HPDE6-E6E7 (cell line): ENCODE measurements around the gene STARD8.

Experiments
- DNase-seq: peaks from one replicate; pipeline ENCODE4 v3.0.0; 2011; ENCODE audit warnings: missing footprints; ENCODE audit errors: extremely low spot score

Gene STARD8

DNA sequence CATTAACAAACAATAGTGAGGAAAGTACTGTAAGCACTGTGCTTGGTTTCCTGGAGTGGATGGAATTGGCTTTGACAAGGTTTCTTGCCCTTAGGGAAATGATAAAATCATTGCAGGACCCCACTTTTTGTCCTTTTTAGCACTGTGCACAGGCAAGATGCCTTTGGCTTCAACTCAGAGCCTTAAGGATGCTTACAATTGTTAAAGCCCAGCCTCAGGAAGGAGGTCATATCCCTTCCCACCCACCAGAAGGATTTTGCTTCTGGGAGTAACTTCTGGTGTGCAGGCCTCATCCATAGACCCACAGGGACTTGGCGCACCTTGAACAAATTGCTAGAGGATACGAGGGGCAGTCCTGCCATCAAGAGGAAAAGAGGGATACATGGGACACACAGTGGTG is 44.5 kb downstream of the STARD8 start:
- DNase-seq = no peak

- DNase-seq = no peak
These were observed 45.2 kb downstream of the STARD8 start for GRCh38 chrX:68692651-68693050.

- no peak for DNase-seq
These were observed 46.3 kb downstream of the STARD8 start for GRCh38 chrX:68693481-68694434.

GRCh38 chrX:68694435-68695205 is 47.2 kb downstream of the STARD8 start:
- no peak for DNase-seq

DNA sequence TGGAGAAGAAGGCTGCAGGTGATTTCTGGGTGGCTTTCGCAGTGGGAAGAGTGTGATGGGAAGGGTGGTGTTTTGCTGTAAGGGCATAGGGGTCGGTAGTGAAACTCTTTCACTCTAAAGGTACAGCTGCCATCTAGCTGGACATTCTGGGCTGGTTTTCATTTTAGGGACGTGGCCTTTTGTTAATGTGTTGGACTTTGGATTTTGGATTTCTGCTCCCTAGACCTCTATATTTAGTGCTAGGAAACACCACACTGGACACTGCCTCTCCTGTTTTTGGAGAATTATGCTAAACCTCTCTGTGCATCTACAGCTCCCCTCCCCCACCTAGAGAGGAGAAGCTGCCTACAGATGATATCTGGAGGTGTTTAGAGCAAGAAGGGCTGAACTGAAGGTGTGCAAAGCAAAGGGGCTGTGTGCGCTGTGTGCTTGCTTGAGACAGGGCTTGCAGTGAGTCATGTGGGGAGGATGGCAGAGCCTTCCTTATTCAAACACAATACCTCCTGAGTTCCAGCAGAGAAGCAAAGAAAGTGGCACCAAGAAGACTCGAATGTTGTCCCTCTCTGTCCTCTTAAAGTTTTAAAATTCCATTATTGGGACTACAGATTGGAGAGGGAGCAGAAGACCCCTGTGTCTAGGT is 47.9 kb downstream of the STARD8 start:
- no peak for DNase-seq

DNA sequence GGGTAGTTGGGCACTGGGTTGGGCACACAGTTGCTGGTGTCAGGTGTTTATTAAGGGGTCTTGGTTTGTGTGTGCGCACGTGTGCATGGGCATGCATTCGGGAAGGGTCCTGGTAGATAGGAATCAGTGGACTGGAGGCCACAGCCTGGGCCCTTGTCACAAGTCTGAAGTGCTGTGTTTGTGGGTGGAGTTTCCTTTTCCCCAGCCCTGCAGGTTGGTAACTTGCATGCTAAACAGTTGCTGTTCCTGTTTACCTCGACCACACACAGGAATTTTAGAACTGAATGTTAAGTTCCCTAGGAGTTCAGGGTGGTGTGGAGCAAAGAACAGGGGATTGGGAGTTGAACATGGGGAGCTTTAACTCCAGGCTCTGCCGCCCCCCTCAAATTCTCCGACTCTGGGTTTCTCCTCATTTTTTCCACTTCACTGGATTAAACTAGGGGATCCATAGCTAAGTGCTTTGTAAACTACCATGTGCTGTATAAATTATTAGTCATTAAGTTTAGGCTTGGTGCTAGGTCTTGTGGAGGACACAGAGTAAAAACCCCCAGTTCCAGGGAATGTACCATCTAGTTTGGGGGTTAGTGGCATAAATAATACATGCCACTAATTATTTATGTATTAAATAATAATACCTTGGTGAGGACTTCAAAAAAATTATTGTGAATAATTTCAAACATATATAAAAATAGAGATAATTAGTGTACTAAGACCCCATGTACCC is 49.0 kb downstream of the STARD8 start:
- no peak for DNase-seq

DNA sequence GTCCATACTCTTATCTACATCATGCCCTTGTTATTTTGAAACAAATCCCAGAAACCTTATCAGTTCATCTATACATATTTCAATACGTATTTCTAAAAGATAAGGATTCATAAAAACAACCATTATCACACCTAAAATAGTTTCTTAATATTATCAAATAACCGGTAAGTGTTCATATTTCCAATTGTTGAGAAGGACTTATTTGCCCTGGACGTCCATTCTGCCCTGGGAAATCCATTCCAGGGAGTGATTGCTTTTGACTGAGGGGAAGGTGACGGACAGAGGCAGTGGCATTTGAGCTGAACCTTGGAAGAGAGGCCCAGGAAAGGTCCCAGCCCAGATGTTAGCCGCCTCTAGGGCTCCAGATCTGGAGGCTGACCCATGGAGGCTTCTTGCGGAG is 49.6 kb downstream of the STARD8 start:
- no peak for DNase-seq

DNA sequence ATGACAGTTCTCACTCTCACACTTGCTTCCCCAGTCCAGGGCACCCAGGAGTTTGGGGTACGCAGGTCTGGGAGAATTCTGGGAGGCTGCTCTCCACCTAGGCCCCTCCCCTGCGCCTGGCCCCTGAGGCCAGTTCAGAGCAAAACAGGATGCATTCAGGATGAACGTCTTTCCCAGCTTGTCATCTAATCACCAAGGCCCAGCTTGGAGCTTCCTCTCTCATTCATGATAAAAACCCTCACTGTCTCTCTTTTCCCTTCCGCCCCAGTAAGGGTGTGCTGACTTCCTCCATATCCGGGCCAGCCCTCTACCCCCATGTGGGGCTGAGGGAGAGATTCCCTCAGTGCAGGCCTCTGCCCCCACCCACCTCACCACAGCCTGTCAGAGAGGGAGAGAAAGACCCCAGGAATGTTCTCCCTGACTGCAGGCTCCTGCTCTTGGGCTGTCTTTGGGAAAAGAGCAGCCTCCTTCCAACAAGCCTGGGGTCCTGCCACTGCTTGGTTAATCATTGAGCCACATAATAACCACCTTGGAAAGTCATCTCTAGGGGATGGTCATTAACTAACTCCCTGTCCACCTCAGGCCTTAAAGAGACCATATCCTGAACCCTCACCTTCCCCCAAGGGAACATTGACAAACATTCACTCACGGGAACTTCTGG is 50.1 kb downstream of the STARD8 start:
- DNase-seq = no peak

- no peak for DNase-seq
These were observed 51.5 kb downstream of the STARD8 start for GRCh38 chrX:68698942-68699341.

DNA sequence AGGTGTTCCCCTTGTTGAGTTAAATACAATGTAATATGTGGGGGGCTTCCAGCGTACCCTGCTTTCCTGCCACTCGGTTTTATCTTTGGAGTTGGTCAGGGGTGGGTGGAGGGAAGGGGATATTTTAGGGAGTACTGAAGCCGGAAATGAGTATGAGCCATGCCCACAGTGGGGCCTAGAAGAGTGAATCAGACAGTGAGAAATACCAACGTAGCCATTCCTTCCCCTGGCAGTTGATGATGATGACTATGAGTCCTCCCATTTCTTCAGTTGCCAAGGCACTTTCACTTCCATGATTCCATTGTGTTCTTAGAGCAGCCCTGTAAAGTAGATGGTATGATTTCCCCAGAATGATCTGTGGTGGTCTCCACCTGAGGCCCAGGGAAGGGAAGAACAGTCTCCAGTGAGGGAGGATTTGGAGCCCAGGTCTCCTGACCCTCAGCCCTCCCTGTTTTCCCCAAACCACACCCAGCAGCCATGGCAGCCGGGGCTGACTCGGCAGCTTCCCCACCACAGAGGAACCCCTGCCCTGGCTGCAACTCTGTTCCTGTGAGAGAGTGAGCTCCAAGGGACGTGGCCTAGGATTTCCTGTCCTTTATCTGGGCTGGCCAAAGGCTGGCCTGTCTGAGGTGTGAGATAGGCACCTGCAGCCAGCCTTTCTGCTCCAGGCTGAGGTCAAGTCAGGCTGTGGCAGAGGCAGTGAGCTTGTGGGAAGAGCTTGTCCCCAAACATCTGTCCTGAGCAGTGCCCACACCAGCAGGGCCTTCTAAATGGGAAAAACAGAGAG is 52.7 kb downstream of the STARD8 start:
- DNase-seq = peak; percentile 16

GRCh38 chrX:68703369-68703768 is 55.9 kb downstream of the STARD8 start:
- DNase-seq = no peak

DNA sequence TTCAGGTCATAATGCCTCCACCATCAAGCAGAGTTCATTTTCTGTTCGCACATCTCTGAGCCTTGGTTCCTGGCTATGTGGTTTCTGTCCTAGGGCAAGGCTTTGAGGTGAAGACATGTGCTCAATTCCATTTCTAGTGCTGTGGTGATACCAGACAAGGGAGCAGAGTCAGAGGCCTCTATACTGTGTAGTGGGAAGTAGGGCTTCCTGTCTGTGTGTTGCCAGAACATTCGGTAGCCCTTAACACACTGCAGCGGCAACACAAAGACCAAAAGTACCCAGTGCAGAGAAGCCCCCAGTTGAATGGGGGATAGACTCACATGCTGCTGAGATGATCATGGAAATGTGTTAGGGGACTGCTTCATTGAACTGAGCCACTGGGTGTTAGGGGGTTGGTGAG is 56.4 kb downstream of the STARD8 start:
- DNase-seq = no peak

GRCh38 chrX:68705986-68706385 is 58.5 kb downstream of the STARD8 start:
- no peak for DNase-seq

GRCh38 chrX:68708503-68709290 is 61.2 kb downstream of the STARD8 start:
- no peak for DNase-seq

DNA sequence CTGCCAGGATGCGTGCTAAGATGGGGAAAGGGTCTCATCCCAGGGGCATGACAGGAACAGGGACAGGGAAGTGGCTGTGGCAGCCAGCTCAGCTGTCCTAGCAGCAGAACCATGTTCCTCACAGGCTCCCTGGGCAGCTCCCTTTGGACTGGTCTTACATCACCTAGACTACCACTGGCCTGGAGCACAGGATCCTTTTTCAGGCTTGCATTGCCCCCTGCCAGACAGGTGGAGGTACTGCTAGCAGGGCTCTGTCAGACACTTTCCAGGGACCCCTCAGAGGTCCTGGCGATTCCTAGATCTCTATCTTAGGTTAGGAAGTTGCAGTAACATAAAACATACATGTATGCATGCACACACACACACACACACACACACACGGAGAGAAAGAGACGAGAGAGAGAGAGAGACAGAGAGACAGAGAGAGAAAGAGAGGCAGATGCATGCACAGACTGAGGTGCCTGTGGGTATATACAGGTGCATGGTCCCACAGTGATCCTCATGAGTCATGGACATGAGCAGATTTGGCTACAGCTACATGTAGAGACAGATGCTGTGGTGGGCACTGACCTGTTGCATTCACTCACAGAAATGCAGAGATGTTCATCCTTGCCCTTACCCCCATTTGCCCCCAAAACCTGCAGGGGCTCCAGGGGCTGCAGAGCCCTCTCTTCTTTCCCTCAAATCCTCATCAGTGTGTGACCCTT is 63.6 kb downstream of the STARD8 start:
- peak; percentile 64 for DNase-seq

DNA sequence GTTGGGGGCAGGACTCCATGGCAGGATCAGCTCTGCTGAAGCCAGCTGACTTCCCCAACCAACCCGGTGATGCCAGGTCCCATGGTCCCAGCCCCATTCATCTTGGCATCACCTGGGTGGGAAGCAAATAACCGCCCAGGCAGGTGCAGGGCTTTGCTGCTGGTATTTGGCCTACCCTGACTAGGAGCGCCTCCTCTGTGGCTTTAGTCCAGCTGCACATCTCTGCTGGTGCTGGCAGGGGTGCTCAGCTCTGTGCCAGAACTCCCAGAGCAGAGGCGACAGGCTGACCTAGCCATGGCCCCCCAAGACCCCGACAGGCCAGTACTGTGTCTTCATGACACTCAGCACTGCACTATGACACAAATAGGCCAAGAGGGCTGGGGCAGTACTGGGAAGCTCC is 64.4 kb downstream of the STARD8 start:
- DNase-seq = no peak

GRCh38 chrX:68714856-68715255 is 67.4 kb downstream of the STARD8 start:
- no peak for DNase-seq

- DNase-seq = no peak
These were observed 69.7 kb downstream of the STARD8 start for GRCh38 chrX:68717196-68717595.
